GM12892 (cell line): ENCODE results near the gene LYRM1.

ENCODE experiments used
- POLR2A ChIP-seq: IDR thresholded peaks from 2 replicates; pipeline ENCODE4 v1.6.1; 2011; ENCODE audit warnings: low read depth, low read length, control low read depth
- POLR2AphosphoS5 ChIP-seq: IDR thresholded peaks from 2 replicates; pipeline ENCODE4 v1.6.1; 2011; ENCODE audit warnings: low read depth, low read length, control low read depth
- TAF1 ChIP-seq: IDR thresholded peaks from 2 replicates; pipeline ENCODE4 v1.6.1; 2011; ENCODE audit warnings: low read depth, mild to moderate bottlenecking, control low read depth, low read length, borderline replicate concordance

DNA sequence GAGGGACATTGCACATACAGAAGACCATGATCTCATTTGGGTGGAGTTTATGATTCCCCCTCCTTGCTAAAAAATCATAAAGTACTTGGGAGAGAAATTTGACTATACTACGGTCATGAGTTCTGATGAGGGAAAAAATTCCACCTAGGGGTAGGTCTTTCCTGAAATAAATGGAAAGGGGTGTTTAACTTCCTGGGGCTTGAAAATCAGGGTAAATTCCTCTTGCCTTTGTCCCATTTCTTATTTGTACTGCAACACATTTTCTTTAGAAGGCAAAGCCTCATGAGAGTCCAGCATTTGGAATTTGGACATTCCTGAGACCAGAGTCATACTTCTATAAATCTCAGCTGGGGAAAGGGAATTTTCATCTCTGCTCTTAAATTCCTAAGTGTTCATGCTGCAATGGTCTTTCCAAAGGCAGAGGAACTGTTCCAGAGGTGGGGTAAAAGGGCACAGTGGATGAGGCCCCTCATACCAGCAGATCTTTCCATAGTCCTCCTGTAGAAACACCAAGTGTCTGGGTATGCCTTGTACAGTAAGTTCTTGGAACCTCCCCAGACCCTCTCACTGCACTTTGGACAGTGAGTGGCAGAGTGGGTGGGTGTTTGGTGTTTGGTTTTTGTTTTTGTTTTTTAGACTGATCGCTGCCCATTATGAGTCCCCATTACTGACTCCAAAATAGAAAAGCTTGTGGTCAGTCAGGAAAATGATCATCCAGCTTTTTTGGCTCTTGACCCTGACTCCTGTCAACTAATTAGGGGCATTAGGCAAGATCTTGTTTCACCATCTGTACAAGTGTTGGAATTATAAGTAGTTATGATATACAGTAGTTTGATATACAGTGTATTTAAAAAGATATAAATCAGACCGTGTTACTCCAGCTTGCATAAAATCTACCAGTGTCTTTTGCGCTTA lies 6.0 kb downstream of the LYRM1 start:
- TF ChIP-seq POLR2A: no peak
- TF ChIP-seq POLR2AphosphoS5: no peak
- no peak for TF ChIP-seq TAF1
